ENCODE measurements around the gene CUTC.

DNA sequence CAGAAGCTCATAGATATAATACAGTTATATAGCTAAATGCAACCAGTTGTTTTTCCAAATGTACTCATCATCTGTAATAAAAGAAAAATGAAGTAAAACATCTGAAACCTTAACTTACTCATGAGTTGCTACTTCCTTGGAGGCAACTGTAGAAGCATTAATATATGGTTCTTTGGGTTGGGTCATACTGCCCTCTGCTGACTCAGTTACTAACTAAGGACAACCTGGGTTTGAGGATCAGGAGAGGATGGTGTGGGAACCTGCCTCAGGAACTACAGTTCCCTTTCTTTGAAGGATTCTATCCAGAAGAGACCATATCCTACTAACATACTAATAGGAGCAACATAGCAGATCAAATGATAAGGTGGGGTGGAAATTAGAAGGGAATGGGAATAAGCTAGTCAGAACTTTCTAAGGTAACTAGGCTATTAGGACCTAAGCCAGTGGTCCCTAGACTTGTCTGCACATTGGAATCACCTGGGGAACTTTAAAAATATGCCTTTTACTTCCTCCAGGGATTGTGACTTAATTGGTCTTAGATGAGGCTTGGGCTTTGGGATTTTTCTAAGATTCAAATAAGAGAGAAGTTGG is 20.8 kb upstream of the CUTC start:
- TF ChIP-seq POLR2AphosphoS5 (IDR thresholded peaks at IDR 0.05; ENCODE audit: low read depth, low read length) (no peak), TAF1 (IDR thresholded peaks at IDR 0.05; ENCODE audit: borderline replicate concordance, insufficient read depth, low read length) (no peak), SIN3A (IDR thresholded peaks at IDR 0.05; ENCODE audit: borderline replicate concordance, insufficient read depth, low read length) (no peak)
- TF ChIP-seq, protein P1, sequence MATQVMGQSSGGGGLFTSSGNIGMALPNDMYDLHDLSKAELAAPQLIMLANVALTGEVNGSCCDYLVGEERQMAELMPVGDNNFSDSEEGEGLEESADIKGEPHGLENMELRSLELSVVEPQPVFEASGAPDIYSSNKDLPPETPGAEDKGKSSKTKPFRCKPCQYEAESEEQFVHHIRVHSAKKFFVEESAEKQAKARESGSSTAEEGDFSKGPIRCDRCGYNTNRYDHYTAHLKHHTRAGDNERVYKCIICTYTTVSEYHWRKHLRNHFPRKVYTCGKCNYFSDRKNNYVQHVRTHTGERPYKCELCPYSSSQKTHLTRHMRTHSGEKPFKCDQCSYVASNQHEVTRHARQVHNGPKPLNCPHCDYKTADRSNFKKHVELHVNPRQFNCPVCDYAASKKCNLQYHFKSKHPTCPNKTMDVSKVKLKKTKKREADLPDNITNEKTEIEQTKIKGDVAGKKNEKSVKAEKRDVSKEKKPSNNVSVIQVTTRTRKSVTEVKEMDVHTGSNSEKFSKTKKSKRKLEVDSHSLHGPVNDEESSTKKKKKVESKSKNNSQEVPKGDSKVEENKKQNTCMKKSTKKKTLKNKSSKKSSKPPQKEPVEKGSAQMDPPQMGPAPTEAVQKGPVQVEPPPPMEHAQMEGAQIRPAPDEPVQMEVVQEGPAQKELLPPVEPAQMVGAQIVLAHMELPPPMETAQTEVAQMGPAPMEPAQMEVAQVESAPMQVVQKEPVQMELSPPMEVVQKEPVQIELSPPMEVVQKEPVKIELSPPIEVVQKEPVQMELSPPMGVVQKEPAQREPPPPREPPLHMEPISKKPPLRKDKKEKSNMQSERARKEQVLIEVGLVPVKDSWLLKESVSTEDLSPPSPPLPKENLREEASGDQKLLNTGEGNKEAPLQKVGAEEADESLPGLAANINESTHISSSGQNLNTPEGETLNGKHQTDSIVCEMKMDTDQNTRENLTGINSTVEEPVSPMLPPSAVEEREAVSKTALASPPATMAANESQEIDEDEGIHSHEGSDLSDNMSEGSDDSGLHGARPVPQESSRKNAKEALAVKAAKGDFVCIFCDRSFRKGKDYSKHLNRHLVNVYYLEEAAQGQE (IDR thresholded peaks at IDR 0.05; ENCODE audit: insufficient read depth in 1 of 2, low read depth in 2 of 2, low read length in 2 of 2) = no peak

All from PFSK-1 (cell line).